ENCODE data around the gene CDKN2B. TPM values are rescaled to one million over a fixed set of nuclear protein-coding genes. Genes with fewer than 3 reads are reported as not detected.
A peak's percentile ranks its signal among the peaks of the same experiment; 100 is the strongest.

Gene CDKN2B
- total RNA-seq, 1 experiment from 2014 or later = 32.2 TPM

DNA sequence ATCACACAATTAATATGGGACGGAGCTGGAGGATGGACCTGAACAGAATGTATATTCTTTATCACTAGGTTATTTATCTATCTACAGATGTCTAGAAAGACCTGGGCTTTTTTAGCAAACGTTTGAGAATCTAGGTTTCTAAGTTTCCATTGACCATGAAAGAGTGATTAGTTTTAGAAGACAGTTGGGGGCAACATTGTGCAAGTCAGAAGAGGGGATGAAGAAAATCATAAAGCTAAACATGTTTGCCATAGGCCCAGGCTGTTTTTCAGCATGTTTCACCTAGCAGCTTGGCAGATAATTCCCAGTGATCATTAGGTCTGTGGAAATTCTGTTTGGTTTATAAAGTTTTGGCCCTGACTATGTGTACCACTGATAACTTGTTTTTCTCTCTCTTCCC lies 44.1 kb upstream of the CDKN2B start:
- Histone ChIP-seq H3K79me2 (ENCODE audit: low read length) (no peaks in the 10 kb centered on the region), H3K36me3 (ENCODE audit: low read depth, low read length) (no peaks in the 10 kb centered on the region), H3K4me2 (ENCODE audit: low read length) (peak overlapping the region; percentile 80), H3K4me1 (ENCODE audit: insufficient read depth, low read length) (peaks cover 56% of the 10 kb centered on the region), H4K20me1 (ENCODE audit: low read length) (no peaks in the 10 kb centered on the region), H2AFZ (ENCODE audit: low read length) (0 out of 2 replicates have a peak overlapping the region, but pooled peaks have one; percentile 41), H3K9ac (ENCODE audit: low read length) (peak overlapping the region; percentile 91), H3K9me3 (ENCODE audit: low read length) (no peaks in the 10 kb centered on the region), H3K4me3 (ENCODE audit: low read length) (peak overlapping the region; percentile 47), H3K9me2 (replicated peaks; ENCODE audit: low read length) (no peaks in the 10 kb centered on the region), H3K27me3 (ENCODE audit: low read length) (no peaks in the 10 kb centered on the region), H3F3A (ENCODE audit: low read length, unreplicated experiment) (no peaks in the 10 kb centered on the region), H3K27ac (ENCODE audit: low read length) (peak overlapping the region; percentile 100)
- no peak for TF ChIP-seq EZH2 (IDR thresholded peaks at IDR 0.05; ENCODE audit: low read length, unreplicated experiment)
- no peak for TF ChIP-seq EZH2phosphoT487 (IDR thresholded peaks at IDR 0.05; ENCODE audit: borderline replicate concordance, low read length)
- peak; percentile 31 for TF ChIP-seq CTCF (conservative IDR thresholded peaks at IDR 0.05; ENCODE audit: low read depth, low read length)
- CTCF ChIA-PET = interaction anchor here (1.3 kb wide), 1 partner anchor 191 kb away, joined by 7 read pairs; no protein-coding TSS in a partner anchor
- TSS peak; percentile 74 for BruUV-seq (replicated peaks)
- ATAC-seq (peak; percentile 6), DNase-seq (peak; percentile 23)
- POLR2A ChIA-PET (ENCODE audit: unreplicated experiment) = interaction anchor here (0.6 kb wide), 2 partner anchors 25 to 104 kb away, joined by 5 to 6 read pairs; no protein-coding TSS in a partner anchor
- intact Hi-C loops (cut with micrococcal nuclease) = loop anchor here (5.0 kb wide), 1 partner anchor 49 kb away; no protein-coding TSS in a partner anchor

GRCh38 chr9:22052376-22052945 lies 43.4 kb upstream of the CDKN2B start:
- peak overlapping the region; percentile 100 for H3K27ac ChIP-seq (ENCODE audit: low read length)
- H3K79me2 ChIP-seq (ENCODE audit: low read length) = no peaks in the 10 kb centered on the region
- H4K20me1 ChIP-seq (ENCODE audit: low read length) = no peaks in the 10 kb centered on the region
- peak; percentile 84 for ATAC-seq
- ChIA-PET CTCF (interaction anchor here (0.6 to 1.3 kb wide), 3 partner anchors 43 to 306 kb away, joined by 3 to 7 read pairs (median 4); partner anchors contain the start of gene CDKN2B), POLR2A (ENCODE audit: unreplicated experiment) (interaction anchor here (0.6 kb wide), 1 partner anchor 26 kb away, joined by 5 read pairs; no protein-coding TSS in a partner anchor)
- peak; percentile 98 for DNase-seq
- H3K36me3 ChIP-seq (ENCODE audit: low read depth, low read length) = no peaks in the 10 kb centered on the region
- no peak overlapping the region for H2AFZ ChIP-seq (ENCODE audit: low read length)
- H3K4me2 ChIP-seq (ENCODE audit: low read length) = peak overlapping the region; percentile 80
- intact Hi-C loops (cut with micrococcal nuclease) = loop anchor here (1.0 to 5.0 kb wide), 2 partner anchors 50 to 107 kb away; no protein-coding TSS in a partner anchor
- no TSS peak for BruUV-seq (replicated peaks)
- no peaks in the 10 kb centered on the region for H3F3A ChIP-seq (ENCODE audit: low read length, unreplicated experiment)
- no peak for TF ChIP-seq EZH2phosphoT487 (IDR thresholded peaks at IDR 0.05; ENCODE audit: borderline replicate concordance, low read length)
- H3K4me3 ChIP-seq (ENCODE audit: low read length) = peak overlapping the region; percentile 47; the same call in 1 of the 2 replicates
- no peaks in the 10 kb centered on the region for H3K27me3 ChIP-seq (ENCODE audit: low read length)
- peak overlapping the region; percentile 91 for H3K9ac ChIP-seq (ENCODE audit: low read length)
- no peaks in the 10 kb centered on the region for H3K9me3 ChIP-seq (ENCODE audit: low read length)
- H3K4me1 ChIP-seq (ENCODE audit: insufficient read depth, low read length) = peaks cover 56% of the 10 kb centered on the region
- no peaks in the 10 kb centered on the region for H3K9me2 ChIP-seq (replicated peaks; ENCODE audit: low read length)

DNA sequence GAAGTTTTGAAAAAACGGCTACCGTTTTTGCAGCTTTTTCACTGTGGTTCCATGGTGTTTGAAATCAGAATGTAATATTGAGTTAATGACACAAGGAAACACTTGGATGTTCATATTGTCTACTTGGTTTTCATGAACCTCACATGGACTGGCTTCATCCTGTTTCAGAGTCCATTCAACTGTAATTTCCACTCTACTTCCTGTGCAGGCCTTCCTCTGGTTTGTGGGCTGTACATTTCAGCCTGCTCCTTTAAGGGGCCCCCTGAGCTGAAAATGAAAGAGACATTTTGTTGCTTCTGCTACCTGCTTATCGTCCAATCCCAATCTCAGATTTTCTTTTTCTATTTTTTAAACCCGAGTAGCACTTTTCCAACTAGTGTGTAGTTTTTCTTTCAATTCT lies 41.8 kb upstream of the CDKN2B start:
- no peak for ATAC-seq
- H3K4me2 ChIP-seq (ENCODE audit: low read length) = no peak overlapping the region

More for the DNA sequence above, 41.8 kb upstream of the CDKN2B start:
- POLR2A ChIA-PET (ENCODE audit: unreplicated experiment) = no interaction called here
- H3K4me3 ChIP-seq (ENCODE audit: low read length) = no peak overlapping the region
- H3K4me1 ChIP-seq (ENCODE audit: insufficient read depth, low read length) = peaks cover 56% of the 10 kb centered on the region
- no peak overlapping the region for H2AFZ ChIP-seq (ENCODE audit: low read length)
- no peaks in the 10 kb centered on the region for H3K36me3 ChIP-seq (ENCODE audit: low read depth, low read length)
- H3F3A ChIP-seq (ENCODE audit: low read length, unreplicated experiment) = no peaks in the 10 kb centered on the region
- no TSS peak for BruUV-seq (replicated peaks)
- no peaks in the 10 kb centered on the region for H4K20me1 ChIP-seq (ENCODE audit: low read length)
- no peak for DNase-seq
- intact Hi-C loops (cut with micrococcal nuclease) = loop anchor here (5.0 kb wide), 1 partner anchor 51 kb away; no protein-coding TSS in a partner anchor
- peak overlapping the region; percentile 100; the same call in 1 of the 2 replicates for H3K27ac ChIP-seq (ENCODE audit: low read length)
- no peaks in the 10 kb centered on the region for H3K9me2 ChIP-seq (replicated peaks; ENCODE audit: low read length)
- TF ChIP-seq CTCF (conservative IDR thresholded peaks at IDR 0.05; ENCODE audit: low read depth, low read length) (no peak), EZH2phosphoT487 (IDR thresholded peaks at IDR 0.05; ENCODE audit: borderline replicate concordance, low read length) (no peak), EZH2 (IDR thresholded peaks at IDR 0.05; ENCODE audit: low read length, unreplicated experiment) (no peak)
- peak overlapping the region; percentile 73; the same call in 1 of the 2 replicates for H3K9ac ChIP-seq (ENCODE audit: low read length)
- no peaks in the 10 kb centered on the region for H3K27me3 ChIP-seq (ENCODE audit: low read length)
- CTCF ChIA-PET = interaction anchor here (0.7 kb wide), 1 partner anchor 42 kb away, joined by 3 read pairs; the partner anchor contains the start of gene CDKN2B
- H3K9me3 ChIP-seq (ENCODE audit: low read length) = no peaks in the 10 kb centered on the region
- no peaks in the 10 kb centered on the region for H3K79me2 ChIP-seq (ENCODE audit: low read length)

Measured in PC-3 (cell line).